Fibroblast of mammary gland (primary cell): ENCODE results near the gene MED22.
A peak's percentile ranks its signal among the peaks of the same experiment; 100 is the strongest.
"Not testable (repeated sequence)": the region's sequence is repeated elsewhere in the genome, so short reads cannot be mapped to it uniquely, and the experiment has no call there.

ENCODE experiments used
- DNase-seq: peaks from one replicate; pipeline ENCODE4 v3.0.0-alpha.2; 2010; ENCODE audit warnings: low read depth
- H3K4me3 ChIP-seq: 2 replicates; pipeline ENCODE4 v1.5.1; 2011; ENCODE audit warnings: low read depth, mild to moderate bottlenecking, low read length, moderate library complexity; ENCODE audit not compliant: control insufficient read depth
- CTCF ChIP-seq: conservative IDR thresholded peaks from 2 replicates; pipeline ENCODE4 v1.5.1; 2011; ENCODE audit warnings: low read depth, low read length, inconsistent platforms; ENCODE audit not compliant: control insufficient read depth, insufficient read depth

MED22 gene

GRCh38 chr9:133347985-133348717 lies at the start of gene MED22, which contains the start of gene RPL7A:
TSS of gene MED22 (minus strand) at chr9:133348131. CDS start at chr9:133346662, 1,469 bp downstream.
TSS of gene RPL7A (plus strand) at chr9:133348218. CDS start at chr9:133348244, 26 bp downstream.
- TF ChIP-seq CTCF: no peak
- peak within 1 kb of the TSS; percentile 99 for H3K4me3 ChIP-seq
- peak; percentile 96 for DNase-seq

- DNase-seq: no peak
- no peak overlapping the region for H3K4me3 ChIP-seq
- TF ChIP-seq CTCF: no peak
Measured at GRCh38 chr9:133397370-133397769, 49.4 kb upstream of the MED22 start.

GRCh38 chr9:133396952-133397351 lies 49.0 kb upstream of the MED22 start:
- no peak overlapping the region for H3K4me3 ChIP-seq
- peak; percentile 28 for DNase-seq
- peak; percentile 33 for TF ChIP-seq CTCF

- DNase-seq: no peak
- TF ChIP-seq CTCF: no peak
- H3K4me3 ChIP-seq: no peak overlapping the region
Measured at GRCh38 chr9:133394687-133395271, 46.8 kb upstream of the MED22 start.

GRCh38 chr9:133393399-133393798 lies 45.5 kb upstream of the MED22 start:
- H3K4me3 ChIP-seq: no peak overlapping the region
- no peak for DNase-seq
- TF ChIP-seq CTCF: no peak

- H3K4me3 ChIP-seq, DNase-seq: not testable (repeated sequence)
Measured at GRCh38 chr9:133392308-133392707, 44.4 kb upstream of the MED22 start.

- not testable (repeated sequence) for H3K4me3 ChIP-seq, DNase-seq
Measured at GRCh38 chr9:133391449-133391848, 43.5 kb upstream of the MED22 start.

GRCh38 chr9:133390713-133391112 lies 42.8 kb upstream of the MED22 start:
- DNase-seq: no peak
- no peak for TF ChIP-seq CTCF
- H3K4me3 ChIP-seq: no peak overlapping the region
